BJ (cell line): ENCODE results near the gene MRPL30. TPM values are rescaled to one million over a fixed set of nuclear protein-coding genes. Genes with fewer than 3 reads are reported as not detected.
A peak's percentile ranks its signal among the peaks of the same experiment; 100 is the strongest.
"Not testable (repeated sequence)": the region's sequence is repeated elsewhere in the genome, so short reads cannot be mapped to it uniquely, and the experiment has no call there.

Source experiments
- CTCF ChIA-PET: fragments of 350-600 bp; formaldehyde crosslinking; extraction: SDS; loops from one replicate; lab custom pipeline; 2021; ENCODE audit warnings: antibody characterized with exemption, inconsistent platforms; lab: Yijun Ruan, JAX
- POLR2A ChIA-PET: fragments of 300-600 bp; sonication (Branson Sonifier 250); formaldehyde crosslinking; extraction: SDS; loops from one replicate; lab custom pipeline; 2021; ENCODE audit warnings: antibody characterized with exemption; lab: Charles Lee
- DNase-seq: peaks from one replicate; pipeline ENCODE4 v3.0.0-alpha.2; 2011; ENCODE audit warnings: low read depth
- H3K27me3 ChIP-seq: 2 replicates; pipeline ENCODE4 v1.6.0; 2011; ENCODE audit warnings: low read length; ENCODE audit not compliant: control insufficient read depth, insufficient read depth
- H3K36me3 ChIP-seq: 2 replicates; pipeline ENCODE4 v1.5.1; 2011; ENCODE audit warnings: low read length; ENCODE audit not compliant: control insufficient read depth, insufficient read depth
- H3K4me3 ChIP-seq: 2 replicates; pipeline ENCODE4 v1.5.1; 2011; ENCODE audit warnings: low read depth, mild to moderate bottlenecking, control low read depth, low read length
- polyA plus RNA-seq: library from polyadenylated mRNA; depleted of rRNA; stranded (reverse); fragments of >200 nt; gene quantifications from 2 replicates; pipeline ENCODE4 v1.2.3, GENCODE V29; 2011
- TF ChIP-seq, protein P1 (sequence below): IDR thresholded peaks from 2 replicates; pipeline ENCODE4 v1.5.1; 2011; ENCODE audit warnings: low read depth, mild to moderate bottlenecking, control low read depth, inconsistent platforms, low read length, moderate library complexity; ENCODE audit not compliant: insufficient read depth

MRPL30 gene
- polyA plus RNA-seq, 1 experiment: 14.0 TPM

DNA sequence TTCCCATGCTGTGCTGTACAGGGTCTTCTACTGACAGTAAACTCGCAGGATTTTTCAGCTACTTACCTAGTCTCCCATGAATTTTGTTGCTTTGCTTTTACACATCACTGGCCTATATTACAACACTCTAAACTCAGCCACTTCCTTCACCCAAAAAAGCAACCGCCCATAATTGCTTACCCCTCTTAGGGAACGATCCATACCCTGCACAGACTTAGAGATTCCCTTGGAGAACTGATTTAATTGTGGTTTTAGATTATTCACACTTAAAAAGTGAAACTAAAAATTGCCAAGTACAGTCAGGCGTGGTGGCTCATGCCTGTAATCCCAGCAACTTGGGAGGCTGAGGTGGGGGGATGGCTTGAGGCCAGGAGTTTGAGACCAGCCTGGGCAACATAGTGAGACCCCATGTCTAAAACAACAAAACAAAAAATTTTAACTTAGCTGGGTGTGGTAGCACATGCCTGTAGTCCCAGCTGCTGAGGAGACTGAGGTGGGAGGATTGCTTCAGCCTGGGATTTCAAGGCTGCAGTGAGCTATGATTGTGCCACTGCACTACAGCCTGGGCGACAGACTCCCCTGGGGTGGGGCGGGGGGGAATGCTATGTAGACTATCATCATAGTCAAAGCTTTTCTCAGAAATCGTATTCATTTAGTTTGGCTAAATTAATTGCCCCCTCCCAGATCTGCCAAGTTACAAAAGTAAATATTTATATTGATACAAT is 19.3 kb downstream of the MRPL30 start:
- Histone ChIP-seq H3K4me3 (no peak overlapping the region), H3K36me3 (peaks cover 1% of the 10 kb centered on the region; the same call in 1 of the 2 replicates), H3K27me3 (no peaks in the 10 kb centered on the region)
- TF ChIP-seq, protein P1, sequence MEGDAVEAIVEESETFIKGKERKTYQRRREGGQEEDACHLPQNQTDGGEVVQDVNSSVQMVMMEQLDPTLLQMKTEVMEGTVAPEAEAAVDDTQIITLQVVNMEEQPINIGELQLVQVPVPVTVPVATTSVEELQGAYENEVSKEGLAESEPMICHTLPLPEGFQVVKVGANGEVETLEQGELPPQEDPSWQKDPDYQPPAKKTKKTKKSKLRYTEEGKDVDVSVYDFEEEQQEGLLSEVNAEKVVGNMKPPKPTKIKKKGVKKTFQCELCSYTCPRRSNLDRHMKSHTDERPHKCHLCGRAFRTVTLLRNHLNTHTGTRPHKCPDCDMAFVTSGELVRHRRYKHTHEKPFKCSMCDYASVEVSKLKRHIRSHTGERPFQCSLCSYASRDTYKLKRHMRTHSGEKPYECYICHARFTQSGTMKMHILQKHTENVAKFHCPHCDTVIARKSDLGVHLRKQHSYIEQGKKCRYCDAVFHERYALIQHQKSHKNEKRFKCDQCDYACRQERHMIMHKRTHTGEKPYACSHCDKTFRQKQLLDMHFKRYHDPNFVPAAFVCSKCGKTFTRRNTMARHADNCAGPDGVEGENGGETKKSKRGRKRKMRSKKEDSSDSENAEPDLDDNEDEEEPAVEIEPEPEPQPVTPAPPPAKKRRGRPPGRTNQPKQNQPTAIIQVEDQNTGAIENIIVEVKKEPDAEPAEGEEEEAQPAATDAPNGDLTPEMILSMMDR: no peak
- CTCF ChIA-PET: no interaction called here
- no peak for DNase-seq
- POLR2A ChIA-PET: no interaction called here

GRCh38 chr2:99201959-99202678 is 21.1 kb downstream of the MRPL30 start:
- POLR2A ChIA-PET: no interaction called here
- 0 out of 2 replicates have a peak, but pooled peaks cover 1% of the 10 kb centered on the region for H3K36me3 ChIP-seq
- TF ChIP-seq, protein P1: peak; percentile 17; the same call in 1 of the 2 replicates
- H3K27me3 ChIP-seq: no peaks in the 10 kb centered on the region
- CTCF ChIA-PET: interaction anchor here (0.6 kb wide), 1 partner anchor 8 kb away, joined by 3 read pairs; no protein-coding TSS in a partner anchor
- no peak overlapping the region for H3K4me3 ChIP-seq
- DNase-seq: no peak

DNA sequence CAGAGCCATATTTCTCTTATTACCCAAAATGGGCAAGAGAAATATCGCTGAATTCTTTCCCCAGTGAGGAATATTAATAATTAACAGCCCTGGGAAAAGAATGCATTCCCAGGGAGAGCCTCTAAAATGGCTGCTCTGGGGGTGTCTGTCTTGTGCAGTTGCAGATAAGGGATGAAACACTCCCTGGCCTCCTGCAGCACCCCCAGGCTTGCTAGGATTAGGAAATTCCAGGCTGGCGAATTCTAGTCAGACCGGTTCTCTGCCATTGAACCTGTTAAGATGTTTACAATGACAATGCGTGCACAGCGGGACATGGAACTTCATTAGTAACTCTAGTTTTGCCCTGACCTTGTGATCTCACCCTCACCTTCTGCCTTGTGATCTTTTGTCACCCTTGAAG is 24.5 kb downstream of the MRPL30 start:
- TF ChIP-seq, protein P1: no peak
- CTCF ChIA-PET: no interaction called here
- no peak for DNase-seq

DNA sequence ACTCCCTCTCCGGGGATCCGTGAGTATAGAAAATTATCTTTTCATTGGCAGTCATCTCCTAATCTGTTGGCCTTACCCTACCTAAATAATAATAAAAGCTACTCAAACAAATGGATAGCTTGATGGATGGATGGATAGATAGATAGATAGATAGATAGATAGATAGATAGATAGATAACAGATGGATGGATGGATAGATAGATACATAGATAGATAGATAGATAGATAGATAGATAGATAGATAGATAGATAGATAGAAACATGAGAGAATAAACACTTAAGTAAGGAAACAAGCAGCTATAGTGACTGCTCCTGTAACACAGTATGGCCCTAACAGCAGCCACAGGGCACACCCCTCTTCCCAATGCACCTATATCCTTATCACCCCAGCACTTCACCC is 35.1 kb downstream of the MRPL30 start:
- ChIA-PET POLR2A (no interaction called here), CTCF (interaction anchor here (1.7 kb wide), 1 partner anchor 9 kb away, joined by 3 read pairs; no protein-coding TSS in a partner anchor)
- no peak for DNase-seq
- H3K27me3 ChIP-seq: no peaks in the 10 kb centered on the region
- TF ChIP-seq, protein P1: no peak
- H3K4me3 ChIP-seq: no peak overlapping the region
- H3K36me3 ChIP-seq: no peaks in the 10 kb centered on the region

More for the DNA sequence above, 24.5 kb downstream of the MRPL30 start:
- no peak overlapping the region for H3K4me3 ChIP-seq
- no peaks in the 10 kb centered on the region for H3K36me3 ChIP-seq
- H3K27me3 ChIP-seq: no peaks in the 10 kb centered on the region
- POLR2A ChIA-PET: no interaction called here

GRCh38 chr2:99217929-99218501 is 37.0 kb downstream of the MRPL30 start:
- no peaks in the 10 kb centered on the region for H3K36me3 ChIP-seq
- no peak overlapping the region for H3K4me3 ChIP-seq
- CTCF ChIA-PET: no interaction called here
- TF ChIP-seq, protein P1: no peak
- POLR2A ChIA-PET: no interaction called here
- DNase-seq: no peak
- H3K27me3 ChIP-seq: no peaks in the 10 kb centered on the region

- DNase-seq, H3K4me3 ChIP-seq, H3K27me3 ChIP-seq, H3K36me3 ChIP-seq, POLR2A ChIA-PET, CTCF ChIA-PET: not testable (repeated sequence)
These were observed 52.2 kb downstream of the MRPL30 start for GRCh38 chr2:99233177-99233576.
